Measurements from ENCODE around the gene PTTG2.

PTTG2 gene

DNA sequence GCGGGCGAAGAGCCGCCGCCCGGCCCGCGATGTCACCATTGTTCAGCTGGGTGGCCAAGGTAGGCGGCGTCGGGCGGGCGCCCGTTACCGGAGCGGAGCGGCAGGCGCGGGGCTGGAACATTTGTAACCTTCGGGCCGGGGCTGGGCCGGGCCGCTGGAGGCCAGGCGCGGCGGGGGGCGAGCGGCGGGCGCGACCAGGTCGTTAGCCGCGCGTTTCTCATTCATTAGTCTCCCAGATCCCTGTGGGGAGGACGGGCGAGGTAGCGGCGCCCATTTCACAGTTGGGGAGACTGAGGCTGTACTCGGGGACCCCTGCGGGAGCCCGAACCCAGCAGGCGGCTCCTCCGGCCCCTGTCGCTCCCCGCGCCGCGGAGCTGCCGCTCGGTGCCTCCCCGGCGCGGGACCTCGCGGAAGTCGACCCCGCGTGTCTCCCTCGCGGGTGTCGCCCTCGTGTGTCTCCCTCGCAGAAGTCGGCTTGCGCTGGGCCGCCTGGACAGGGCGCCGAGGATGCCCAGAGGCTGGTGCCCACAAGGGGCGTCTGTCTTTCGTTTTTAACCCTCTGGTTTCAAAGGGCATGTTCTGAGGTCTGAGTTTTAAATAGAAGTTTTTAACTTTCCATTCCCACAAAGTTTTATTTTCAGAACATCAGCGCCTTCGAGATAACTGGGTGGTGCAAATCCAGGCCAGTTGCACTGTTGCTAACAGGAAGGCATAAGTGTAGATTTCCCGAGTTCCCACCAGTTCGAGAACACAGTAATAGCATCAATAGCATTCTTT lies 17.5 kb downstream of the PTTG2 start:
- DNase-seq (ENCODE audit: low read depth): peak; percentile 36
- TF ChIP-seq, protein P1, sequence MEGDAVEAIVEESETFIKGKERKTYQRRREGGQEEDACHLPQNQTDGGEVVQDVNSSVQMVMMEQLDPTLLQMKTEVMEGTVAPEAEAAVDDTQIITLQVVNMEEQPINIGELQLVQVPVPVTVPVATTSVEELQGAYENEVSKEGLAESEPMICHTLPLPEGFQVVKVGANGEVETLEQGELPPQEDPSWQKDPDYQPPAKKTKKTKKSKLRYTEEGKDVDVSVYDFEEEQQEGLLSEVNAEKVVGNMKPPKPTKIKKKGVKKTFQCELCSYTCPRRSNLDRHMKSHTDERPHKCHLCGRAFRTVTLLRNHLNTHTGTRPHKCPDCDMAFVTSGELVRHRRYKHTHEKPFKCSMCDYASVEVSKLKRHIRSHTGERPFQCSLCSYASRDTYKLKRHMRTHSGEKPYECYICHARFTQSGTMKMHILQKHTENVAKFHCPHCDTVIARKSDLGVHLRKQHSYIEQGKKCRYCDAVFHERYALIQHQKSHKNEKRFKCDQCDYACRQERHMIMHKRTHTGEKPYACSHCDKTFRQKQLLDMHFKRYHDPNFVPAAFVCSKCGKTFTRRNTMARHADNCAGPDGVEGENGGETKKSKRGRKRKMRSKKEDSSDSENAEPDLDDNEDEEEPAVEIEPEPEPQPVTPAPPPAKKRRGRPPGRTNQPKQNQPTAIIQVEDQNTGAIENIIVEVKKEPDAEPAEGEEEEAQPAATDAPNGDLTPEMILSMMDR (IDR thresholded peaks at IDR 0.05; ENCODE audit: insufficient read depth, low read depth, low read length, missing control alignments): peak; percentile 24
- peak overlapping the region; percentile 44 for H3K4me3 ChIP-seq (ENCODE audit: low read length)

DNA sequence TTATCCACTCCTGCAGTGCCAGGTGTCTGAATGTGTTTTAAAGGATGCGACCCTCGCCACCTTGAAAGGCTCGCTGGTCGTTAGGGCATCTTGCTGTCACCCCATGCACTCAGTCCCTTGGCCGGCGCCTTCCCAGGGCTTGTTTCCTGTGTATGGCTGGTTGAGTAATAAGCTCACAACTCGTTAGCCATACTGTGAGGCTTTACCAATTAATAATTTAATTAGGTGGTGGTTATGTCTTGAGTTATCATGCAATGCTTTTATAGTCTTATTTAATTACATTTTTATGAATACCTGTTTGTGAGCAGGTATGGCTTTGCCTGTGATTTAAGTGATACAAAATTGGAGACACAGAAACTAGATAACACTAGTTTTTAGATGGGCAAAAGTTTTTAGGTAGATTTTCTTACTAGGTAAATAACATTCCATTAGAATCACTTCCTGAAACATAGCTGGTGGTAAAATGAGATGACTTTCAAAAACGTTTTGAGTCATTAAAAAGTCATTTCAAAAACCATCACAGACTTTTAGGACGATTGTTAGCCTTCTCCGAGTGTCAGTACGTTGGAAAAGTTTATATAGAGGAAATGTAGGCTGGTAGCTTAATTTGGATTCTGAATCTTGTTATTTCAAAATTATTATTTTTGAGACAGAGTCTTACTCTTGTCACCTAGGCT lies 18.2 kb downstream of the PTTG2 start:
- TF ChIP-seq, protein P1 (IDR thresholded peaks at IDR 0.05; ENCODE audit: insufficient read depth, low read depth, low read length, missing control alignments): no peak

DNA sequence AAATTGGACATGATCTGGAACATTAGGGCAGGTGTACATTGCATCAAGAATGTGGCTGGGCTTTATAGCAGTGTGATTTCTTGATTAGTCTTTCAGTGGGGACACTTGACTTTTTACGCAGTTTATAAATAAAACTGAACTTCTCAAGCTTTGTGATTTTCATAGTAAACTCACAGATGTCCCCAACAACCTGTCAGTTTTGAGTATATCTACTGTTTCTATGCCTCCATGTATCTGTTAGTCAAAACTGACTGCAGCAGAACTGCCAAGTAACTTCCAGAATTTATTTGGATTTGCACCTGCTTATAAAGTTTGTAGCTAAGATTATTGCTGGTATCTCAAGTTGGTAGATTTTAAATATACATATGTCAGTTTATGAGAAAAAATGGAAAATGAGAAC lies 20.0 kb downstream of the PTTG2 start:
- DNase-seq (ENCODE audit: low read depth): no peak
- TF ChIP-seq, protein P1 (IDR thresholded peaks at IDR 0.05; ENCODE audit: insufficient read depth, low read depth, low read length, missing control alignments): no peak
- H3K4me3 ChIP-seq (ENCODE audit: low read length): no peak overlapping the region

More for the DNA sequence above, 18.2 kb downstream of the PTTG2 start:
- DNase-seq (ENCODE audit: low read depth): peak; percentile 36
- H3K4me3 ChIP-seq (ENCODE audit: low read length): peak overlapping the region; percentile 44

DNA sequence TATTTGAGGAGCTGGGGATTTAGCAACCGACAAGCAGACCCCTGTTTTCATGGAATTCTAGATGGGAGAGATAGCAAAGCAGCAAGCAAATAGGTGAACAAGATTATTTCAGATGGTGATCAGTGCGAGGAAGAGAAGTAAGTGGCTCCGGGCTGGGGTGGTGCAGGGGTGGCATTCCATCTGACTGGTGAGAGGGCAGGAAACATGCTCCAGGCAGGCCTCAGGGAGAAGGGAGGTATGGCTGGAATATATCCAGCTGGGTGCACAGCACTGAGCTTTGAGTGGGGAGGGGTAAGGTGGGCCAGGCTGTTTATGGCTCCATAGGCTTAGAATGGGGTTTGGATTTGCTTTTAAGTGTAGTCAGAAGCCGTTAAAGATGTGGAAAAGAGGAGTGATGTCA lies 21.2 kb downstream of the PTTG2 start:
- TF ChIP-seq, protein P1 (IDR thresholded peaks at IDR 0.05; ENCODE audit: insufficient read depth, low read depth, low read length, missing control alignments): no peak
- no peak for DNase-seq (ENCODE audit: low read depth)
- H3K4me3 ChIP-seq (ENCODE audit: low read length): no peak overlapping the region

DNA sequence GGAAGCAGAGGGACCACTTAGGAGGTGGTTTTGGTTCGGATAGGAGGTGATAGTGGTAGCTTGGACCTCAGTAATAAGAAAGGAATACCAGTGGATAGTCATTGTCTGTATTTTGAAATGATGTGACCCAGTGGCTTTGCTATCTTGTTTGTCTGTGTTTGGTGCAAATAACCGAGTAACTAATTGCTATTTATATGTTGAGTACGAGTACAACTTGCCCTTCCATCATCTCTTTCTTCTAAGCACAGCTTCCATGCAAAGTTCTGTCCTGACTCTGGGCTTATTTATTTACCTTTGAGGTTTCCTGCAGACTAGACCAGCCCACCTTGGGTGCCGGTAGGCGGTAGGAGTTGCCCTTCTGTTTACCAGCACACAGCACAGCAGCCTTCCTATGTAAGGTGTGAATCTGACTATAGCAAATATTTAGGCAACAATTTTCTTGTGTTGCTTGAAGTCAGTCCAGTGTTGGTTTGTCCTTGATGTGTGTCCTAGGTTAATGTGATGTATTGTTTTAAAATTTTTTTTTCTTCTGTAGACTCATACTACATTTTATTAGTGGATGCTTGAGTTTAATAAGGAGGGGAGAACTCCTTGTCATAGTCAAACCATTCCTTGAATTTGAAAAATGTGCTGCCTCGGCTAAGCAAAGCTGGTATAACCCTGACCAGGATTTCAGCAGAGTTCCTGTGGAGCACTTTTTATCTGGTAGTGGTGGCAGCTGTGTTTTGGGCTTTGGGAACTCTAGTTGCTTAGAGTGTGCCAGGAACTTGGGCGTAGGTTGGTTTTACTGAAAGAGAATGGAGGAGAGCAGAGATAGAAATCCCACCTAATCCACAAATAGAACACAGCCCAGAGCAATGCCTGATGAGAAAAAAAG lies 21.9 kb downstream of the PTTG2 start:
- DNase-seq (ENCODE audit: low read depth): no peak
- TF ChIP-seq, protein P1 (IDR thresholded peaks at IDR 0.05; ENCODE audit: insufficient read depth, low read depth, low read length, missing control alignments): no peak
- no peak overlapping the region for H3K4me3 ChIP-seq (ENCODE audit: low read length)

DNA sequence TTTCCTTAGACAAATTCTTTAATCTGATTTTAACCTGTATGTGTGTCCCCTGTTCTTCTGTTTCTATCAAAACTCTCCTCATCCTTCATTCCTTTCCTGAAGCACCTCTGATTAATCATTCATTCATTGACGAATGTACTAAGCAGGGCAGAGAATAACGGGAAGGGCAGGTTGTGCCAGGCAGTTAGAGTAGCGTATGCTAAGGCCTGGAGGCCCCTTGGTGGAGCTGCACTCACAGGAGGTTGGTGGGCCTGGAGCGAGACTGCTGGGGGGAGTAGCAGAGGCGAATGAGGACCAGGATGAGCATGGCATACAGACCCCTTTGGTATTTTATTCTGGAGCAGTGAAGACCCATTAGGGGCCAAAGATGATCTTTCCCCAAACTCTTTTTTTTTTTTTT lies 22.5 kb downstream of the PTTG2 start:
- TF ChIP-seq, protein P1 (IDR thresholded peaks at IDR 0.05; ENCODE audit: insufficient read depth, low read depth, low read length, missing control alignments): no peak
- no peak overlapping the region for H3K4me3 ChIP-seq (ENCODE audit: low read length)
- DNase-seq (ENCODE audit: low read depth): peak; percentile 36

All from epithelial cell of esophagus (primary cell).